Measurements from ENCODE around the gene MAP6D1. TPM values are rescaled to one million over a fixed set of nuclear protein-coding genes. Genes with fewer than 3 reads are reported as not detected.

The MAP6D1 gene
- total RNA-seq, 1 donor, result 3.8 TPM

- peaks cover 9% of the 10 kb centered on the region for H3K4me1 ChIP-seq (ENCODE audit: insufficient read depth, low read length)
- no peaks in the 10 kb centered on the region for H3K27me3 ChIP-seq (ENCODE audit: insufficient read depth, low read length)
- H3K4me3 ChIP-seq (ENCODE audit: low read length), result no peak overlapping the region
These were observed 58.4 kb downstream of the MAP6D1 start for GRCh38 chr3:183766745-183767606.

DNA sequence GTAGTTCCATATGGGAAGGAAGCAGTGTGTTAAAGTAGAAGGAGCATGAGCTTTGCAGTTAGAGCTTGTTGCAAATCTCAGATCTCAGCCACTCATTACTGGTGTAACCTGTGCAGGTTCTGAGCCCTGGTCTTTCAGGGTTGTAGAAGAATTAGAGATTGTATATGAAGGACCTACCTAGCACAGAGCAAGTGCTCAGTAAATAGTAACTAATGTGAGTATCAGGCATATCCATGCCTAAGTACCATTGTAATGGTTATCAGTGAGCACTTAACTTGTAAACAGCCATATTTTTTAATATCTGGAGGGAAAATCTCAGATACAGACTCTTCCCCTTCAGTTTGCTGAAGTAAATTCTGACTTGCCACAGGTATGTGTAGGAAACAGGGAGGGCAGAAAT is 59.3 kb downstream of the MAP6D1 start:
- Histone ChIP-seq H3K27me3 (ENCODE audit: insufficient read depth, low read length) (no peaks in the 10 kb centered on the region), H3K4me3 (ENCODE audit: low read length) (no peak overlapping the region)

More at GRCh38 chr3:183766745-183767606, 58.4 kb downstream of the MAP6D1 start:
- H3K9me3 ChIP-seq (ENCODE audit: low read depth, low read length), result no peaks in the 10 kb centered on the region

More for the DNA sequence above, 59.3 kb downstream of the MAP6D1 start:
- H3K9me3 ChIP-seq (ENCODE audit: low read depth, low read length), result no peaks in the 10 kb centered on the region
- peaks cover 9% of the 10 kb centered on the region for H3K4me1 ChIP-seq (ENCODE audit: insufficient read depth, low read length)

Other genes starting within 250 kb of the MAP6D1 start
- 242 TPM for gene KLHL24, start 190.0 kb downstream of the MAP6D1 start, total RNA-seq
- gene YEATS2, start 127.8 kb downstream of the MAP6D1 start, total RNA-seq, result 17.0 TPM
- gene PARL, start 59.3 kb upstream of the MAP6D1 start, total RNA-seq, result 41.1 TPM
- 6.5 TPM for gene ABCC5, start 192.3 kb upstream of the MAP6D1 start, total RNA-seq
- gene HTR3D, start 206.2 kb upstream of the MAP6D1 start, total RNA-seq, result not detected
- gene HTR3C, start 227.5 kb upstream of the MAP6D1 start, total RNA-seq, result not detected

Data from mononuclear cell (primary cell).